ENCODE data around the gene GPN1. TPM values are rescaled to one million over a fixed set of nuclear protein-coding genes. Genes with fewer than 3 reads are reported as not detected.

The GPN1 gene
- total RNA-seq = 26.1 and 27.6 TPM in 2 replicates

GRCh38 chr2:27628767-27629709 is at the start of gene GPN1, which contains the start of gene CCDC121:
Gene GPN1 (plus strand): TSS chr2:27629050. CDS start chr2:27629059, 9 bp downstream.
Gene CCDC121 (minus strand): TSS chr2:27629012. CDS start chr2:27627799, 1,213 bp downstream.

DNA sequence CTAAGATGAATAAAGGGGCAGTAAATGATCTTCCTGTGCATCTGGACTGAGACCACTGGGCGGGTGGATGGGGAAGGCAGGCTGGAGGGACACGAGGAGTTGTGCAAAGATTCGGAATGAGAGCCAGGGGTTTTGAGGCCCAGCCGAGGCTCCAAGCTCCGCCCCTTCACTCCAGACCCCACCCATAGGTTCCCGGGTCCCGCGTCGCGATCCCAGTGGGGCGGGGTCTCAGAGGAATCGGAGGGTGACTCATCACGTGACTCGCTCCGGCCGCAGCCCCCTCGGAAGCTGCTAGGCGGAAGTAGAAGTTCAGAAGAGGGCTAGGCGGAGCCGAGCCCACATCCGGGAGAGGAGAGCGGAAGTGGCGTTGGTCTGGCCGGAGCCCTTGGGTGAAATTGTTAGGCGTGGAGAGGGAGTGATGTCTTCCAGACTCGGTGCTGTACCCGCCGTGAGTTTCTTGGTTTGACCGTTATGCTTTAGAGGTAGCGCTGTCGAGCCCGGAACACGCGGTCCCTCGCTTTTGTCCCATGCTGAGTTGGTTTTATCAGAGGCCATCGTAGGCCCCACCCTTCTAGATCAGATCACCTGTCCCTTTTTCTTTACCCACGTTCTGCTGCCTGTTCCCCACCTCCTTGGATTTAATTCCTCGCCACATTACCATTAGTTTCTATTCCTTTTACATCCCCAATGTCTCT is 46.0 kb upstream of the GPN1 start, which contains the start of gene ZNF512:
Gene ZNF512, plus strand, starts transcription at position 348 of the 695 bp plus-strand sequence. Its CDS starts 71 bp downstream, at position 419.

DNA sequence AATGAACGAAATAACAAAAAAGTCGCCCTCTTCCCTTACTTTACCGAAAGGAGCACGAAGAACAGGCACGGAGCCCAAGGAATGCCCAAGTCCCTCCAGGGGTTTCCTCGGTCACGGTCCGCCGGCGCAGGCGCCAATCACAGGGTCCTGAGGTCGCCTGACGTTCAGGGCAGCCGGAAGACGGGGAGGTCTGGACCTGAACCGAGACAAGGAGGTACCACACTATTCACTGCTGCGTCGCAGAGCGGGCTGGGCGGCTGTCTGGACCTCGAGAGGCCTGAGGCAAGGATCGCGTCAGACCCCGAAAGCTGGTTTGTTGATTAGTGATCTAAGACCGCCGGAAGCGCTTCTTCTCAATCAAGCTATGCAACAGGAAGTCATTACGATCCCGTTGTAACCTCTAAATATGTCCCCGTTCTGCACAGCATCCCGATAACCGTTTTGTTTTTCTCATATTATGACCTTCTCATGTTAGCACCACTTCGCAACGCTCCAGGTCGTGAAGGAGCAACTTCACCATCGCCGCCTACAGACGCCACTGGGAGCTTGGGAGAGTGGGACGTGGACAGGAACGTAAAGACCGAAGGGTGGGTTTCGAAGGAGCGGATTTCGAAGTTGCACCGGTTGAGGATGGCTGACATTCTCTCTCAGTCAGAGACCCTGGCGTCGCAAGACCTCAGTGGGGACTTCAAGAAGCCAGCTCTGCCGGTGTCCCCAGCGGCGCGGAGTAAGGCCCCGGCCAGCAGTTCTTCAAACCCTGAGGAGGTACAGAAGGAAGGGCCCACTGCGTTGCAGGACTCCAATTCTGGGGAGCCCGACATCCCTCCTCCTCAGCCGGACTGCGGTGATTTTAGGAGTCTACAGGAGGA is 34.7 kb downstream of the GPN1 start, which contains the start of the genes SLC4A1AP and SUPT7L:
Gene SLC4A1AP, plus strand, starts transcription at position 605 of the 869 bp plus-strand sequence. Its CDS starts 26 bp downstream, at position 631.
Gene SUPT7L, minus strand, starts transcription at position 330 of the 869 bp plus-strand sequence. CDS start 1,422 bp downstream, outside the sequence.

Small RNAs within 50 kb of the gene (small RNA-seq; reads per million reads assigned to genes)
- gene RF00340 = not detected

Other genes starting within 250 kb of the GPN1 start
- 11.8 and 14.1 TPM in 2 replicates for gene ZNF513, start 248.3 kb upstream of the GPN1 start, total RNA-seq
- gene PPM1G, start 219.5 kb upstream of the GPN1 start, total RNA-seq = 47.4 and 47.6 TPM in 2 replicates
- gene NRBP1, start 200.4 kb upstream of the GPN1 start, total RNA-seq = 119 and 130 TPM in 2 replicates
- 0.32 TPM in 1 of 2 replicates, not detected in the other for gene KRTCAP3, start 186.7 kb upstream of the GPN1 start, total RNA-seq
- 21.6 and 32.0 TPM in 2 replicates for gene IFT172, start 139.3 kb upstream of the GPN1 start, total RNA-seq
- 13.1 and 17.1 TPM in 2 replicates for gene FNDC4, start 133.8 kb upstream of the GPN1 start, total RNA-seq
- 0.32 and 0.36 TPM in 2 replicates for gene GCKR, start 132.2 kb upstream of the GPN1 start, total RNA-seq
- gene ZNF512, start 46.0 kb upstream of the GPN1 start, total RNA-seq = 34.4 and 38.7 TPM in 2 replicates
- gene CCDC121, start within 50 bp of the GPN1 start, total RNA-seq = 0.81 and 0.85 TPM in 2 replicates
- 28.5 and 43.3 TPM in 2 replicates for gene SUPT7L, start 34.6 kb downstream of the GPN1 start, total RNA-seq
- gene SLC4A1AP, start 34.8 kb downstream of the GPN1 start, total RNA-seq = 25.6 and 26.0 TPM in 2 replicates
- 28.9 and 39.0 TPM in 2 replicates for gene MRPL33, start 142.7 kb downstream of the GPN1 start, total RNA-seq

All from hair follicle dermal papilla cell (primary cell).